H9 (cell line): ENCODE measurements around the gene SAG. TPM values are rescaled to one million over a fixed set of nuclear protein-coding genes. Genes with fewer than 3 reads are reported as not detected.

Source experiments
- DNase-seq: peaks from one replicate; pipeline ENCODE4 v3.0.0-alpha.2; 2017
- H2AFZ ChIP-seq: one replicate; pipeline ENCODE4 v1.6.1; 2013; ENCODE audit warnings: mild to moderate bottlenecking, low read length, control low read depth, moderate library complexity
- H2AK5ac ChIP-seq: 2 replicates; pipeline ENCODE4 v1.6.1; 2013; ENCODE audit warnings: low read length, control low read depth, mixed read lengths; ENCODE audit not compliant: insufficient read length
- H2BK120ac ChIP-seq: one replicate; pipeline ENCODE4 v1.6.1; 2013; ENCODE audit warnings: low read depth, mild to moderate bottlenecking, low read length, control low read depth, inconsistent platforms; ENCODE audit not compliant: poor library complexity, severe bottlenecking
- H2BK12ac ChIP-seq: 2 replicates; pipeline ENCODE4 v1.6.1; 2013; ENCODE audit warnings: low read length, control low read depth, mixed read lengths, low read depth; ENCODE audit not compliant: insufficient read length
- H2BK15ac ChIP-seq: 2 replicates; pipeline ENCODE4 v1.6.1; 2013; ENCODE audit warnings: low read depth, low read length, control low read depth
- H2BK20ac ChIP-seq: one replicate; pipeline ENCODE4 v1.6.1; 2013; ENCODE audit warnings: low read depth, mild to moderate bottlenecking, low read length, control low read depth, inconsistent platforms; ENCODE audit not compliant: poor library complexity, severe bottlenecking
- H2BK5ac ChIP-seq: 2 replicates; pipeline ENCODE4 v1.6.1; 2013; ENCODE audit warnings: low read length, control low read depth, mixed read lengths; ENCODE audit not compliant: insufficient read length
- H3K14ac ChIP-seq: 2 replicates; pipeline ENCODE4 v1.6.1; 2013; ENCODE audit warnings: low read length, control low read depth; ENCODE audit not compliant: insufficient read depth
- H3K18ac ChIP-seq: 2 replicates; pipeline ENCODE4 v1.6.1; 2013; ENCODE audit warnings: low read depth, mild to moderate bottlenecking, mixed read lengths, low read length, control low read depth; ENCODE audit not compliant: insufficient read length
- H3K23ac ChIP-seq: 2 replicates; pipeline ENCODE4 v1.6.1; 2013; ENCODE audit warnings: low read length, control low read depth, mixed read lengths, low read depth; ENCODE audit not compliant: insufficient read length
- H3K23me2 ChIP-seq: 2 replicates; pipeline ENCODE4 v1.6.1; 2013; ENCODE audit warnings: low read depth, mild to moderate bottlenecking, mixed read lengths, low read length, control low read depth; ENCODE audit not compliant: insufficient read length, poor library complexity, severe bottlenecking
- H3K27ac ChIP-seq: 2 replicates; pipeline ENCODE4 v1.5.1; 2013; ENCODE audit warnings: low read length, control low read depth, mixed read lengths, low read depth; ENCODE audit not compliant: insufficient read length
- H3K27me3 ChIP-seq: 2 replicates; pipeline ENCODE4 v1.6.1; 2013; ENCODE audit warnings: low read length, control low read depth, inconsistent platforms; ENCODE audit not compliant: insufficient read depth
- H3K4ac ChIP-seq: 2 replicates; pipeline ENCODE4 v1.6.1; 2013; ENCODE audit warnings: low read depth, mild to moderate bottlenecking, control low read depth, inconsistent platforms, low read length, moderate library complexity
- H3K4me1 ChIP-seq: 2 replicates; pipeline ENCODE4 v1.6.1; 2013; ENCODE audit warnings: low read length, control low read depth, inconsistent platforms; ENCODE audit not compliant: insufficient read depth
- H3K4me2 ChIP-seq: 2 replicates; pipeline ENCODE4 v1.6.1; 2013; ENCODE audit warnings: low read length, control low read depth, mixed read lengths; ENCODE audit not compliant: insufficient read length, insufficient read depth
- H3K56ac ChIP-seq: 2 replicates; pipeline ENCODE4 v1.6.1; 2013; ENCODE audit warnings: low read depth, mild to moderate bottlenecking, mixed read lengths, low read length, control low read depth; ENCODE audit not compliant: insufficient read length
- H3K79me1 ChIP-seq: 2 replicates; pipeline ENCODE4 v1.6.1; 2013; ENCODE audit warnings: low read depth, mild to moderate bottlenecking, moderate library complexity, low read length, control low read depth, inconsistent platforms; ENCODE audit not compliant: insufficient read depth, poor library complexity, severe bottlenecking
- H3K79me2 ChIP-seq: 2 replicates; pipeline ENCODE4 v1.6.1; 2013; ENCODE audit warnings: low read length, control low read depth, inconsistent platforms; ENCODE audit not compliant: insufficient read depth
- H3K9ac ChIP-seq: 2 replicates; pipeline ENCODE4 v1.6.1; 2013; ENCODE audit warnings: low read length, control low read depth, mixed read lengths; ENCODE audit not compliant: insufficient read length; ENCODE audit errors: extremely low read depth
- H3K9me3 ChIP-seq: one replicate; pipeline ENCODE4 v1.6.1; 2013; ENCODE audit warnings: low read depth, low read length, inconsistent platforms; ENCODE audit not compliant: control insufficient read depth
- H3T11ph ChIP-seq: one replicate; pipeline ENCODE4 v1.6.1; 2013; ENCODE audit warnings: mild to moderate bottlenecking, low read length, control low read depth, inconsistent platforms
- H4K20me1 ChIP-seq: one replicate; pipeline ENCODE4 v1.6.1; 2013; ENCODE audit not compliant: control insufficient read depth, insufficient read length, insufficient read depth
- H4K5ac ChIP-seq: 2 replicates; pipeline ENCODE4 v1.6.1; 2013; ENCODE audit warnings: low read depth, mild to moderate bottlenecking, mixed read lengths, low read length, control low read depth; ENCODE audit not compliant: insufficient read length
- H4K8ac ChIP-seq: replicated peaks from 2 replicates; pipeline ENCODE4 v1.6.1; 2013; ENCODE audit warnings: low read length, control low read depth, mixed read lengths, low read depth; ENCODE audit not compliant: insufficient read length
- H4K91ac ChIP-seq: 2 replicates; pipeline ENCODE4 v1.6.1; 2013; ENCODE audit warnings: low read depth, mild to moderate bottlenecking, moderate library complexity, mixed read lengths, low read length, control low read depth; ENCODE audit not compliant: insufficient read length
- H3K27ac Mint-ChIP-seq, 3 experiments: 2 replicates in 2 of 3; 3 replicates in 1 of 3; pipeline ENCODE4 v1.8.0; 2020 to 2021; ENCODE audit warnings: mixed read lengths in 3 of 3, mild to moderate bottlenecking in 1 of 3, moderate library complexity in 1 of 3
- H3K27me3 Mint-ChIP-seq: 2 replicates; pipeline ENCODE4 v1.8.0; 2021; ENCODE audit warnings: low read depth, mild to moderate bottlenecking, moderate library complexity, mixed read lengths
- H3K36me3 Mint-ChIP-seq, 3 experiments: 2 replicates in 2 of 3; 3 replicates in 1 of 3; pipeline ENCODE4 v1.8.0; 2020 to 2021; ENCODE audit warnings: low read depth in 3 of 3, mixed read lengths in 3 of 3; ENCODE audit not compliant: insufficient read depth in 1 of 3
- H3K4me1 Mint-ChIP-seq, 2 experiments: 2 replicates each; pipeline ENCODE4 v1.8.0; 2020; ENCODE audit warnings: mixed read lengths in 2 of 2
- H3K4me3 Mint-ChIP-seq, 2 experiments: 2 replicates in 1 of 2; 3 replicates in 1 of 2; pipeline ENCODE4 v1.8.0; 2020 to 2021; ENCODE audit warnings: mild to moderate bottlenecking in 2 of 2, mixed read lengths in 2 of 2, moderate library complexity in 1 of 2
- H3K9me3 Mint-ChIP-seq, 2 experiments: 2 replicates in 1 of 2; 3 replicates in 1 of 2; pipeline ENCODE4 v1.8.0; 2020; ENCODE audit warnings: mild to moderate bottlenecking in 2 of 2, mixed read lengths in 2 of 2, moderate library complexity in 1 of 2
- WGBS: extraction: QIAGEN DNeasy Blood & Tissue Kit; methylation state at CpG from one replicate; pipeline ENCODE4 v1.1.7; 2013; ENCODE audit warnings: missing lambda C conversion rate, low lambda C conversion rate, mixed read lengths; ENCODE audit not compliant: insufficient read length; ENCODE audit errors: extremely low coverage; 5-methylcytosine and 5-hydroxymethylcytosine counted together
- total RNA-seq: library from RNA; stranded (reverse); gene quantifications from 2 replicates; pipeline ENCODE4 v1.2.1, GENCODE V29; 2021
- TF ChIP-seq, protein P1 (sequence below): fragments of 200-600 bp; sonication (generic); conservative IDR thresholded peaks from 3 replicates; pipeline ENCODE4 v1.8.0; 2021; ENCODE audit warnings: antibody characterized with exemption, mild to moderate bottlenecking

Gene SAG
- total RNA-seq, 1 experiment from 2014 or later: not detected

DNA sequence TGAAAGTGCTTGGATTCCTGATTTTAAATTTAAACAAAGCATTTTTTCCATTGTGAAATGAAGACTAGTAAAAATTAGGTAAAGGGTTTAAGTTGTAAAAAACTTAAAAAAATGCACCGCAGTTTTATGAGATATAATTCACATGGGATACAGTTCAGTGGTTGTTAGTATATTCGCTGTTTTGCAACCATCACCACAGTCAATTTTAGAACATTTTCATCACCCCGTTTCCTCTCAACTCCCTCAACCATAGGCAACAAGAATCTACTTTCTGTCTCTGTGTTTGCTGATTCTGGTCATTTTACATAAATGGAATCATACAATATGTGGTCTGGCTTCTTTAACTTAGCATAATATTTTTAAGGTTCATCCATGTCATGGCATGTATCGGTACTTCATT, 50.7 kb downstream of the SAG start:
- Histone ChIP-seq H4K20me1 (no peaks in the 10 kb centered on the region), H3K79me1 (no peaks in the 10 kb centered on the region), H2AFZ (no peak overlapping the region), H3K27me3 (peaks cover 5% of the 10 kb centered on the region; the same call in 1 of the 2 replicates), H3K18ac (no peak overlapping the region), H4K91ac (no peak overlapping the region), H2BK20ac (no peak overlapping the region), H3K9me3 (no peaks in the 10 kb centered on the region), H3K4ac (no peak overlapping the region), H2BK120ac (no peak overlapping the region), H3T11ph (no peak overlapping the region), H3K4me1 (no peaks in the 10 kb centered on the region; the same call in 1 of the 2 replicates), H4K8ac (no peak overlapping the region), H3K4me2 (no peak overlapping the region), H3K79me2 (peaks cover 1% of the 10 kb centered on the region; the same call in 1 of the 2 replicates), H3K9ac (no peak overlapping the region), H2BK12ac (no peak overlapping the region), H3K14ac (no peak overlapping the region), H4K5ac (no peak overlapping the region), H2BK15ac (no peak overlapping the region), H3K56ac (no peak overlapping the region), H3K23me2 (peaks cover 13% of the 10 kb centered on the region), H3K23ac (no peak overlapping the region), H2AK5ac (no peak overlapping the region), H2BK5ac (no peak overlapping the region), H3K27ac (no peak overlapping the region)
- TF ChIP-seq, protein P1, sequence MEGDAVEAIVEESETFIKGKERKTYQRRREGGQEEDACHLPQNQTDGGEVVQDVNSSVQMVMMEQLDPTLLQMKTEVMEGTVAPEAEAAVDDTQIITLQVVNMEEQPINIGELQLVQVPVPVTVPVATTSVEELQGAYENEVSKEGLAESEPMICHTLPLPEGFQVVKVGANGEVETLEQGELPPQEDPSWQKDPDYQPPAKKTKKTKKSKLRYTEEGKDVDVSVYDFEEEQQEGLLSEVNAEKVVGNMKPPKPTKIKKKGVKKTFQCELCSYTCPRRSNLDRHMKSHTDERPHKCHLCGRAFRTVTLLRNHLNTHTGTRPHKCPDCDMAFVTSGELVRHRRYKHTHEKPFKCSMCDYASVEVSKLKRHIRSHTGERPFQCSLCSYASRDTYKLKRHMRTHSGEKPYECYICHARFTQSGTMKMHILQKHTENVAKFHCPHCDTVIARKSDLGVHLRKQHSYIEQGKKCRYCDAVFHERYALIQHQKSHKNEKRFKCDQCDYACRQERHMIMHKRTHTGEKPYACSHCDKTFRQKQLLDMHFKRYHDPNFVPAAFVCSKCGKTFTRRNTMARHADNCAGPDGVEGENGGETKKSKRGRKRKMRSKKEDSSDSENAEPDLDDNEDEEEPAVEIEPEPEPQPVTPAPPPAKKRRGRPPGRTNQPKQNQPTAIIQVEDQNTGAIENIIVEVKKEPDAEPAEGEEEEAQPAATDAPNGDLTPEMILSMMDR: no peak
- Mint-ChIP-seq H3K4me1 (peaks cover 18% of the 10 kb centered on the region in 2 experiments), H3K36me3 (peaks cover 0 to 5% (median 1%) of the 10 kb centered on the region in 3 experiments; a peak in 3 of 7 replicates), H3K27ac (no peak overlapping the region), H3K4me3 (no peak overlapping the region), H3K9me3 (no peaks in the 10 kb centered on the region), H3K27me3 (peaks cover 27% of the 10 kb centered on the region)
- no peak for DNase-seq
- 100% methylated on average over 1 of the region's 4 CpGs for WGBS
